GM23338 (cell line): ENCODE measurements around the gene EMC6. TPM values are rescaled to one million over a fixed set of nuclear protein-coding genes. Genes with fewer than 3 reads are reported as not detected.

Experiments
- ATAC-seq: fragments of 200-7000 bp; cut with Tn5 transposase; 3 replicates; pipeline ENCODE4 v1.9.1; 2020
- DNase-seq: peaks from one replicate; pipeline ENCODE4 v3.0.0-alpha.2; 2015; ENCODE audit warnings: low spot score
- H2AFZ ChIP-seq: fragments of 200-600 bp; sonication (generic); 2 replicates; pipeline ENCODE4 v1.8.0; 2016; ENCODE audit warnings: antibody characterized with exemption, mild to moderate bottlenecking, moderate library complexity
- H3F3A ChIP-seq: fragments of 200-600 bp; sonication (generic); replicated peaks from 2 replicates; pipeline ENCODE4 v1.8.0; 2017; ENCODE audit warnings: antibody characterized with exemption, mixed run types, low read depth
- H3K27ac ChIP-seq: fragments of 200-600 bp; sonication (generic); 2 replicates; pipeline ENCODE4 v1.6.1; 2016; ENCODE audit warnings: low read depth
- H3K27me3 ChIP-seq: fragments of 200-600 bp; sonication (generic); 2 replicates; pipeline ENCODE4 v1.8.0; 2016; ENCODE audit warnings: mild to moderate bottlenecking, mixed run types, moderate library complexity; ENCODE audit not compliant: insufficient read depth
- H3K36me3 ChIP-seq: fragments of 200-600 bp; sonication (generic); 2 replicates; pipeline ENCODE4 v1.8.0; 2016; ENCODE audit warnings: mild to moderate bottlenecking; ENCODE audit not compliant: insufficient read depth
- H3K4me1 ChIP-seq: fragments of 200-600 bp; sonication (generic); 2 replicates; pipeline ENCODE4 v1.8.0; 2016; ENCODE audit warnings: mild to moderate bottlenecking, moderate library complexity; ENCODE audit not compliant: insufficient read depth
- H3K4me2 ChIP-seq: fragments of 200-600 bp; sonication (generic); 2 replicates; pipeline ENCODE4 v1.7.1; 2017; ENCODE audit warnings: mixed run types
- H3K4me3 ChIP-seq: fragments of 200-600 bp; sonication (generic); 2 replicates; pipeline ENCODE4 v1.6.1; 2016; ENCODE audit warnings: mixed run types
- H3K79me2 ChIP-seq: fragments of 200-600 bp; sonication (generic); replicated peaks from 2 replicates; pipeline ENCODE4 v1.8.0; 2017; ENCODE audit warnings: mild to moderate bottlenecking; ENCODE audit not compliant: insufficient read depth
- H3K9me2 ChIP-seq: fragments of 200-600 bp; sonication (generic); 2 replicates; pipeline ENCODE4 v1.8.0; 2017; ENCODE audit not compliant: insufficient read depth
- H4K20me1 ChIP-seq: fragments of 200-600 bp; sonication (generic); replicated peaks from 2 replicates; pipeline ENCODE4 v1.8.0; 2017; ENCODE audit warnings: mild to moderate bottlenecking; ENCODE audit not compliant: insufficient read depth
- H3K27ac Mint-ChIP-seq: 2 replicates; pipeline ENCODE4 v1.8.0; 2020; ENCODE audit warnings: inconsistent platforms, mild to moderate bottlenecking, moderate library complexity, mixed read lengths
- H3K27me3 Mint-ChIP-seq: 3 replicates; pipeline ENCODE4 v1.8.0; 2022; ENCODE audit warnings: low read depth, mild to moderate bottlenecking, moderate library complexity, mixed read lengths, inconsistent platforms; ENCODE audit not compliant: insufficient read depth, poor library complexity
- H3K36me3 Mint-ChIP-seq: 3 replicates; pipeline ENCODE4 v1.8.0; 2021; ENCODE audit warnings: low read depth, mild to moderate bottlenecking, inconsistent platforms, moderate library complexity, mixed read lengths
- H3K4me1 Mint-ChIP-seq: 3 replicates; pipeline ENCODE4 v1.8.0; 2020; ENCODE audit warnings: mild to moderate bottlenecking, inconsistent platforms, mixed read lengths
- H3K4me3 Mint-ChIP-seq: 3 replicates; pipeline ENCODE4 v1.8.0; 2021; ENCODE audit warnings: moderate library complexity, mild to moderate bottlenecking, inconsistent platforms, mixed read lengths
- H3K9me3 Mint-ChIP-seq: 3 replicates; pipeline ENCODE4 v1.8.0; 2020; ENCODE audit warnings: moderate library complexity, mild to moderate bottlenecking, inconsistent platforms, mixed read lengths
- CREB1 ChIP-seq: fragments of 250-450 bp; sonication (Bioruptor Pico); IDR thresholded peaks from 2 replicates; pipeline ENCODE4 v1.5.0; 2020; ENCODE audit warnings: low read depth, mild to moderate bottlenecking, moderate library complexity
- EZH2phosphoT487 ChIP-seq: fragments of 200-600 bp; sonication (generic); IDR thresholded peaks from one replicate; pipeline ENCODE4 v1.8.1; 2018; ENCODE audit warnings: antibody characterized with exemption; ENCODE audit not compliant: unreplicated experiment
- JUNB ChIP-seq: IDR thresholded peaks from one replicate; pipeline ENCODE4 v1.6.1; 2016; ENCODE audit warnings: antibody characterized with exemption; ENCODE audit not compliant: unreplicated experiment
- STAT1 ChIP-seq: IDR thresholded peaks from one replicate; pipeline ENCODE4 v1.6.1; 2016; ENCODE audit warnings: antibody characterized with exemption; ENCODE audit not compliant: unreplicated experiment
- ZNF114 ChIP-seq: fragments of 250-450 bp; sonication (Bioruptor Pico); IDR thresholded peaks from 2 replicates; pipeline ENCODE4 v1.5.0; 2020; ENCODE audit warnings: mild to moderate bottlenecking, moderate library complexity
- ZNF331 ChIP-seq: fragments of 250-450 bp; sonication (Bioruptor Pico); IDR thresholded peaks from 2 replicates; pipeline ENCODE4 v1.5.0; 2020; ENCODE audit warnings: low read depth, mild to moderate bottlenecking, moderate library complexity
- polyA plus RNA-seq: library from polyadenylated mRNA; unstranded; fragments of >200 nt; fragmentation: Nextera tagmentation; extraction: Ambion mirVana; gene quantifications from 2 replicates; pipeline ENCODE4 v1.2.1, GENCODE V29; 2016
- total RNA-seq: library from RNA; depleted of rRNA; stranded (reverse); fragments of >200 nt; shearing (Covaris generic); gene quantifications from 2 replicates; pipeline ENCODE4 v1.2.3, GENCODE V29; 2014
- TF ChIP-seq, protein P1 (sequence below), 2 experiments: fragments of 200-600 bp in 1 of 2; sonication (generic) in 1 of 2; conservative IDR thresholded peaks; 2 replicates each; pipeline versions ENCODE4 v1.5.1 to v1.6.1; 2016 to 2017; ENCODE audit warnings: antibody characterized with exemption in 2 of 2, low read depth in 2 of 2, mild to moderate bottlenecking in 2 of 2, moderate library complexity in 1 of 2
- TF ChIP-seq, protein P2 (sequence below): IDR thresholded peaks from 2 replicates; pipeline ENCODE4 v1.6.1; 2016; ENCODE audit warnings: antibody characterized with exemption
- TF ChIP-seq, protein P3 (sequence below): IDR thresholded peaks from one replicate; pipeline ENCODE4 v1.6.1; 2018; ENCODE audit warnings: antibody characterized with exemption; ENCODE audit not compliant: unreplicated experiment

Gene EMC6
- total and polyA plus RNA-seq, 2 experiments from 2014 or later = 48.0 to 230 TPM

- H3K79me2 ChIP-seq = no peaks in the 10 kb centered on the region
- peaks cover 2% of the 10 kb centered on the region for H3K27me3 Mint-ChIP-seq
- H3K4me1 Mint-ChIP-seq = peaks cover 5% of the 10 kb centered on the region; the same call in 2 of the 3 replicates
- H3K36me3 ChIP-seq = no peaks in the 10 kb centered on the region
- no peak overlapping the region for H3K4me3 ChIP-seq
- H3K27ac ChIP-seq = no peak overlapping the region
- no peak overlapping the region; the same call in 2 of the 3 replicates for H3K4me3 Mint-ChIP-seq
- no peak overlapping the region for H2AFZ ChIP-seq
- ATAC-seq = no peak
- H3K4me1 ChIP-seq = no peaks in the 10 kb centered on the region
- no peaks in the 10 kb centered on the region for H3F3A ChIP-seq
- no peak for TF ChIP-seq ZNF114 (CRISPR knock-in tag)
- no peak overlapping the region for H3K27ac Mint-ChIP-seq
- no peaks in the 10 kb centered on the region for H3K9me2 ChIP-seq
- H3K9me3 Mint-ChIP-seq = no peaks in the 10 kb centered on the region
- H4K20me1 ChIP-seq = no peaks in the 10 kb centered on the region
- no peaks in the 10 kb centered on the region for H3K27me3 ChIP-seq
- H3K36me3 Mint-ChIP-seq = no peaks in the 10 kb centered on the region
- H3K4me2 ChIP-seq = no peak overlapping the region
- DNase-seq = no peak
Observed at GRCh38 chr17:3682033-3682432, 13.4 kb downstream of the EMC6 start.

- Histone ChIP-seq H3K4me1 (no peaks in the 10 kb centered on the region), H3K4me3 (no peak overlapping the region), H3F3A (peaks cover under 1% of the 10 kb centered on the region; the same call in 1 of the 2 replicates), H2AFZ (no peak overlapping the region), H3K79me2 (no peaks in the 10 kb centered on the region), H3K4me2 (no peak overlapping the region), H3K36me3 (no peaks in the 10 kb centered on the region), H3K27me3 (no peaks in the 10 kb centered on the region), H3K27ac (no peak overlapping the region), H4K20me1 (no peaks in the 10 kb centered on the region), H3K9me2 (no peaks in the 10 kb centered on the region)
- H3K27ac Mint-ChIP-seq = no peak overlapping the region
- TF ChIP-seq ZNF331 (CRISPR knock-in tag) = no peak
- TF ChIP-seq, protein P1, sequence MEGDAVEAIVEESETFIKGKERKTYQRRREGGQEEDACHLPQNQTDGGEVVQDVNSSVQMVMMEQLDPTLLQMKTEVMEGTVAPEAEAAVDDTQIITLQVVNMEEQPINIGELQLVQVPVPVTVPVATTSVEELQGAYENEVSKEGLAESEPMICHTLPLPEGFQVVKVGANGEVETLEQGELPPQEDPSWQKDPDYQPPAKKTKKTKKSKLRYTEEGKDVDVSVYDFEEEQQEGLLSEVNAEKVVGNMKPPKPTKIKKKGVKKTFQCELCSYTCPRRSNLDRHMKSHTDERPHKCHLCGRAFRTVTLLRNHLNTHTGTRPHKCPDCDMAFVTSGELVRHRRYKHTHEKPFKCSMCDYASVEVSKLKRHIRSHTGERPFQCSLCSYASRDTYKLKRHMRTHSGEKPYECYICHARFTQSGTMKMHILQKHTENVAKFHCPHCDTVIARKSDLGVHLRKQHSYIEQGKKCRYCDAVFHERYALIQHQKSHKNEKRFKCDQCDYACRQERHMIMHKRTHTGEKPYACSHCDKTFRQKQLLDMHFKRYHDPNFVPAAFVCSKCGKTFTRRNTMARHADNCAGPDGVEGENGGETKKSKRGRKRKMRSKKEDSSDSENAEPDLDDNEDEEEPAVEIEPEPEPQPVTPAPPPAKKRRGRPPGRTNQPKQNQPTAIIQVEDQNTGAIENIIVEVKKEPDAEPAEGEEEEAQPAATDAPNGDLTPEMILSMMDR (conservative IDR thresholded peaks at IDR 0.05; ENCODE audit: low read depth in 2 of 2) = peak; percentile 94 to 100
- TF ChIP-seq, protein P2, sequence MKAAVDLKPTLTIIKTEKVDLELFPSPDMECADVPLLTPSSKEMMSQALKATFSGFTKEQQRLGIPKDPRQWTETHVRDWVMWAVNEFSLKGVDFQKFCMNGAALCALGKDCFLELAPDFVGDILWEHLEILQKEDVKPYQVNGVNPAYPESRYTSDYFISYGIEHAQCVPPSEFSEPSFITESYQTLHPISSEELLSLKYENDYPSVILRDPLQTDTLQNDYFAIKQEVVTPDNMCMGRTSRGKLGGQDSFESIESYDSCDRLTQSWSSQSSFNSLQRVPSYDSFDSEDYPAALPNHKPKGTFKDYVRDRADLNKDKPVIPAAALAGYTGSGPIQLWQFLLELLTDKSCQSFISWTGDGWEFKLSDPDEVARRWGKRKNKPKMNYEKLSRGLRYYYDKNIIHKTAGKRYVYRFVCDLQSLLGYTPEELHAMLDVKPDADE = no peak
- H3K4me1 Mint-ChIP-seq = peaks cover 3% of the 10 kb centered on the region; the same call in 2 of the 3 replicates
- no peaks in the 10 kb centered on the region for H3K9me3 Mint-ChIP-seq
- no peaks in the 10 kb centered on the region for H3K27me3 Mint-ChIP-seq
- no peaks in the 10 kb centered on the region for H3K36me3 Mint-ChIP-seq
- DNase-seq = peak; percentile 82
- H3K4me3 Mint-ChIP-seq = no peak overlapping the region
- ATAC-seq = peak; percentile 83
Observed at GRCh38 chr17:3683054-3683511, 14.5 kb downstream of the EMC6 start.

DNA sequence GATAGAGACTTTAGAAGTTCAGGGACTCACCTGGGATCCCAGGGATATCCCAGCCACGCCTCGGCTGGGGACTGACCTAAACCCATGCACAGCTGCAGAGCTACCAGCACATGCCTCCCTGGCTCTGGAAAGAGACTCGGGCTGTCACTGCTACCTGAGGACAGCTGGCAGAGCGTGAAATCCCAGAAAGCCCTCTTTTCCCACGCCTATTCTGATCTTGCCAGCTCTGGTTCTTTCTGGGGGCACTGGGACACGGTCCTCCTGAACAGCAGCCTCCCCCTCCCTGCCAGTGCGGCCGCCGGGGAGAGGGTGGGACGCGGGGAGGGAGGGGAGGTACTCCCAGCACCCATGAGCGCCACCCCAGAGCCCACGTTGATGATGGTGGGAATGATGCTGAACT is 16.6 kb downstream of the EMC6 start:
- Mint-ChIP-seq H3K9me3 (no peaks in the 10 kb centered on the region), H3K27me3 (no peaks in the 10 kb centered on the region), H3K36me3 (no peaks in the 10 kb centered on the region), H3K4me3 (no peak overlapping the region), H3K27ac (no peak overlapping the region), H3K4me1 (peaks cover 10% of the 10 kb centered on the region)
- peaks cover 6% of the 10 kb centered on the region for H3F3A ChIP-seq
- no peaks in the 10 kb centered on the region for H3K27me3 ChIP-seq
- ATAC-seq = no peak
- no peak overlapping the region for H3K4me2 ChIP-seq
- no peaks in the 10 kb centered on the region for H3K36me3 ChIP-seq
- no peak overlapping the region for H2AFZ ChIP-seq
- no peaks in the 10 kb centered on the region for H3K79me2 ChIP-seq
- no peaks in the 10 kb centered on the region for H3K4me1 ChIP-seq
- H3K4me3 ChIP-seq = no peak overlapping the region
- H4K20me1 ChIP-seq = no peaks in the 10 kb centered on the region
- H3K9me2 ChIP-seq = no peaks in the 10 kb centered on the region
- H3K27ac ChIP-seq = no peak overlapping the region
- no peak for DNase-seq
- TF ChIP-seq EZH2phosphoT487 = no peak
- TF ChIP-seq, protein P1 (conservative IDR thresholded peaks at IDR 0.05; ENCODE audit: low read depth in 2 of 2) = no peak
- TF ChIP-seq, protein P3, sequence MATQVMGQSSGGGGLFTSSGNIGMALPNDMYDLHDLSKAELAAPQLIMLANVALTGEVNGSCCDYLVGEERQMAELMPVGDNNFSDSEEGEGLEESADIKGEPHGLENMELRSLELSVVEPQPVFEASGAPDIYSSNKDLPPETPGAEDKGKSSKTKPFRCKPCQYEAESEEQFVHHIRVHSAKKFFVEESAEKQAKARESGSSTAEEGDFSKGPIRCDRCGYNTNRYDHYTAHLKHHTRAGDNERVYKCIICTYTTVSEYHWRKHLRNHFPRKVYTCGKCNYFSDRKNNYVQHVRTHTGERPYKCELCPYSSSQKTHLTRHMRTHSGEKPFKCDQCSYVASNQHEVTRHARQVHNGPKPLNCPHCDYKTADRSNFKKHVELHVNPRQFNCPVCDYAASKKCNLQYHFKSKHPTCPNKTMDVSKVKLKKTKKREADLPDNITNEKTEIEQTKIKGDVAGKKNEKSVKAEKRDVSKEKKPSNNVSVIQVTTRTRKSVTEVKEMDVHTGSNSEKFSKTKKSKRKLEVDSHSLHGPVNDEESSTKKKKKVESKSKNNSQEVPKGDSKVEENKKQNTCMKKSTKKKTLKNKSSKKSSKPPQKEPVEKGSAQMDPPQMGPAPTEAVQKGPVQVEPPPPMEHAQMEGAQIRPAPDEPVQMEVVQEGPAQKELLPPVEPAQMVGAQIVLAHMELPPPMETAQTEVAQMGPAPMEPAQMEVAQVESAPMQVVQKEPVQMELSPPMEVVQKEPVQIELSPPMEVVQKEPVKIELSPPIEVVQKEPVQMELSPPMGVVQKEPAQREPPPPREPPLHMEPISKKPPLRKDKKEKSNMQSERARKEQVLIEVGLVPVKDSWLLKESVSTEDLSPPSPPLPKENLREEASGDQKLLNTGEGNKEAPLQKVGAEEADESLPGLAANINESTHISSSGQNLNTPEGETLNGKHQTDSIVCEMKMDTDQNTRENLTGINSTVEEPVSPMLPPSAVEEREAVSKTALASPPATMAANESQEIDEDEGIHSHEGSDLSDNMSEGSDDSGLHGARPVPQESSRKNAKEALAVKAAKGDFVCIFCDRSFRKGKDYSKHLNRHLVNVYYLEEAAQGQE = no peak
- no peak for TF ChIP-seq JUNB
- TF ChIP-seq CREB1 (CRISPR knock-in tag) = no peak
- TF ChIP-seq ZNF114 (CRISPR knock-in tag) = no peak
- TF ChIP-seq STAT1 = no peak
